Liver (tissue), 9 donors: ENCODE results near the gene PPP2R2B. TPM values are rescaled to one million over a fixed set of nuclear protein-coding genes. Genes with fewer than 3 reads are reported as not detected.

ENCODE experiments used
- DNase-seq: peaks from one replicate; pipeline ENCODE4 v3.0.0-alpha.2; 2017; ENCODE audit warnings: low spot score
- H3K27ac ChIP-seq, 2 donors: one replicate each; pipeline ENCODE4 v1.7.0; 2013; ENCODE audit warnings: inconsistent platforms in 2 of 2, low read length in 2 of 2, control low read depth in 1 of 2, low read depth in 1 of 2, mild to moderate bottlenecking in 1 of 2
- H3K27me3 ChIP-seq, 4 donors: one replicate each; pipeline versions ENCODE4 v1.6.1 to v1.7.0; 2013; ENCODE audit warnings: low read length in 3 of 4, inconsistent platforms in 1 of 4, mild to moderate bottlenecking in 1 of 4, moderate library complexity in 1 of 4; ENCODE audit not compliant: control insufficient read depth in 4 of 4, insufficient read depth in 4 of 4
- H3K36me3 ChIP-seq, 4 donors: one replicate each; pipeline versions ENCODE4 v1.6.1 to v1.7.0; 2013; ENCODE audit warnings: low read length in 3 of 4, mild to moderate bottlenecking in 3 of 4, low read depth in 1 of 4, moderate library complexity in 1 of 4; ENCODE audit not compliant: control insufficient read depth in 4 of 4, insufficient read depth in 3 of 4
- H3K4me1 ChIP-seq, 4 donors: one replicate each; pipeline versions ENCODE4 v1.6.1 to v1.7.0; 2013; ENCODE audit warnings: low read length in 3 of 4, mild to moderate bottlenecking in 3 of 4, moderate library complexity in 1 of 4; ENCODE audit not compliant: control insufficient read depth in 4 of 4, insufficient read depth in 4 of 4
- H3K4me3 ChIP-seq, 3 donors: one replicate each; pipeline versions ENCODE4 v1.6.1 to v1.7.0; 2013; ENCODE audit warnings: low read length in 3 of 3, control low read depth in 1 of 3, low read depth in 1 of 3, mild to moderate bottlenecking in 1 of 3
- H3K9ac ChIP-seq, 2 donors: one replicate each; pipeline ENCODE4 v1.7.0; 2013; ENCODE audit warnings: low read length in 2 of 2, mild to moderate bottlenecking in 2 of 2, moderate library complexity in 2 of 2, control low read depth in 1 of 2, low read depth in 1 of 2
- H3K9me3 ChIP-seq, 4 donors: one replicate each; pipeline versions ENCODE4 v1.6.1 to v1.7.0; 2013; ENCODE audit warnings: low read length in 3 of 4; ENCODE audit not compliant: control insufficient read depth in 4 of 4
- CTCF ChIP-seq: fragments of 150-350 bp; IDR thresholded peaks from 2 replicates; pipeline ENCODE4 v1.5.1; 2017; ENCODE audit warnings: improper control_type of control experiment, low read depth, low read length; ENCODE audit not compliant: missing input control
- EGR1 ChIP-seq, 2 donors: IDR thresholded peaks; 2 replicates each; pipeline ENCODE4 v1.6.1; 2016 to 2018; ENCODE audit warnings: antibody characterized with exemption in 2 of 2, low read depth in 2 of 2
- FOXA1 ChIP-seq: IDR thresholded peaks from 2 replicates; pipeline ENCODE4 v1.6.1; 2016; ENCODE audit warnings: antibody characterized with exemption
- FOXA2 ChIP-seq: IDR thresholded peaks from 2 replicates; pipeline ENCODE4 v1.6.1; 2016; ENCODE audit warnings: antibody characterized with exemption
- GABPA ChIP-seq, 2 donors: IDR thresholded peaks in 1 of 2; conservative IDR thresholded peaks in 1 of 2; 2 replicates each; pipeline ENCODE4 v1.6.1; 2016; ENCODE audit warnings: antibody characterized with exemption in 2 of 2, mild to moderate bottlenecking in 1 of 2, moderate library complexity in 1 of 2
- HNF4A ChIP-seq, 2 donors: conservative IDR thresholded peaks; 2 replicates each; pipeline ENCODE4 v1.6.1; 2016; ENCODE audit warnings: antibody characterized with exemption in 2 of 2, mild to moderate bottlenecking in 2 of 2
- HNF4G ChIP-seq: IDR thresholded peaks from 2 replicates; pipeline ENCODE4 v1.6.1; 2016; ENCODE audit warnings: antibody characterized with exemption
- JUND ChIP-seq, 2 donors: IDR thresholded peaks; 2 replicates each; pipeline ENCODE4 v1.6.1; 2016; ENCODE audit warnings: antibody characterized with exemption in 2 of 2
- NR2F2 ChIP-seq: IDR thresholded peaks from 2 replicates; pipeline ENCODE4 v1.6.1; 2016; ENCODE audit warnings: antibody characterized with exemption
- RAD21 ChIP-seq, 2 donors: IDR thresholded peaks; 2 replicates each; pipeline ENCODE4 v1.6.1; 2016; ENCODE audit warnings: antibody characterized with exemption in 2 of 2, mild to moderate bottlenecking in 2 of 2
- RXRA ChIP-seq, 2 donors: IDR thresholded peaks; 2 replicates each; pipeline ENCODE4 v1.6.1; 2017 to 2018; ENCODE audit warnings: antibody characterized with exemption in 2 of 2, mild to moderate bottlenecking in 1 of 2
- SP1 ChIP-seq: IDR thresholded peaks from 2 replicates; pipeline ENCODE4 v1.6.1; 2018; ENCODE audit warnings: antibody characterized with exemption, mild to moderate bottlenecking
- TAF1 ChIP-seq: conservative IDR thresholded peaks from 2 replicates; pipeline ENCODE4 v1.6.1; 2016; ENCODE audit warnings: antibody characterized with exemption, mild to moderate bottlenecking
- YY1 ChIP-seq: IDR thresholded peaks from 2 replicates; pipeline ENCODE4 v1.6.1; 2016; ENCODE audit warnings: antibody characterized with exemption, mild to moderate bottlenecking
- ZBTB33 ChIP-seq: IDR thresholded peaks from 2 replicates; pipeline ENCODE4 v1.6.1; 2016; ENCODE audit warnings: antibody characterized with exemption
- WGBS: extraction: QIAGEN DNeasy Blood & Tissue Kit; methylation state at CpG from one replicate; pipeline ENCODE4 v1.1.7; 2013; 5-methylcytosine and 5-hydroxymethylcytosine counted together
- polyA plus RNA-seq, 2 donors: library from polyadenylated mRNA; stranded (reverse) in 1 of 2; unstranded in 1 of 2; fragments of 200-250 nt in 1 of 2; fragments of >200 nt in 1 of 2; fragmentation: Nextera tagmentation in 1 of 2; extraction: Ambion mirVana in 1 of 2; gene quantifications; one replicate each; pipeline versions ENCODE4 v1.2.1 to v1.2.3, GENCODE V29; 2013 to 2015
- total RNA-seq, 2 donors: library from RNA; depleted of rRNA; stranded (reverse); fragments of >200 nt; gene quantifications; one replicate each; pipeline ENCODE4 v1.2.3, GENCODE V29; 2014
- TF ChIP-seq, protein P1 (sequence below): IDR thresholded peaks from 2 replicates; pipeline ENCODE4 v1.6.1; 2016; ENCODE audit warnings: antibody characterized with exemption, mild to moderate bottlenecking
- TF ChIP-seq, protein P2 (sequence below): IDR thresholded peaks from 2 replicates; pipeline ENCODE4 v1.6.1; 2016; ENCODE audit warnings: antibody characterized with exemption
- TF ChIP-seq, protein P3 (sequence below): IDR thresholded peaks from 2 replicates; pipeline ENCODE4 v1.6.1; 2016; ENCODE audit warnings: antibody characterized with exemption
- donor health status: healthy.
- donor health status: healthy.
- donor health status: healthy.
- donor health status: healthy.
- donor health status: healthy.

The PPP2R2B gene
- total and polyA plus RNA-seq, 4 donors, result 0.15 to 6.3 (median 0.40) TPM

GRCh38 chr5:146873186-146873917 is 5.2 kb downstream of the PPP2R2B start:
- TF ChIP-seq GABPA (IDR thresholded peaks at IDR 0.05 in 1 of 2, conservative IDR thresholded peaks at IDR 0.05 in 1 of 2) (no peak), CTCF (no peak), HNF4G (no peak), JUND (IDR thresholded peaks at IDR 0.05) (no peak), HNF4A (conservative IDR thresholded peaks at IDR 0.05) (no peak), RAD21 (IDR thresholded peaks at IDR 0.05) (no peak), NR2F2 (no peak), EGR1 (IDR thresholded peaks at IDR 0.05; ENCODE audit: low read depth in 2 of 2) (no peak), SP1 (no peak), FOXA1 (no peak), YY1 (no peak), TAF1 (no peak), FOXA2 (no peak), ZBTB33 (no peak), RXRA (IDR thresholded peaks at IDR 0.05) (no peak)
- TF ChIP-seq, protein P1, sequence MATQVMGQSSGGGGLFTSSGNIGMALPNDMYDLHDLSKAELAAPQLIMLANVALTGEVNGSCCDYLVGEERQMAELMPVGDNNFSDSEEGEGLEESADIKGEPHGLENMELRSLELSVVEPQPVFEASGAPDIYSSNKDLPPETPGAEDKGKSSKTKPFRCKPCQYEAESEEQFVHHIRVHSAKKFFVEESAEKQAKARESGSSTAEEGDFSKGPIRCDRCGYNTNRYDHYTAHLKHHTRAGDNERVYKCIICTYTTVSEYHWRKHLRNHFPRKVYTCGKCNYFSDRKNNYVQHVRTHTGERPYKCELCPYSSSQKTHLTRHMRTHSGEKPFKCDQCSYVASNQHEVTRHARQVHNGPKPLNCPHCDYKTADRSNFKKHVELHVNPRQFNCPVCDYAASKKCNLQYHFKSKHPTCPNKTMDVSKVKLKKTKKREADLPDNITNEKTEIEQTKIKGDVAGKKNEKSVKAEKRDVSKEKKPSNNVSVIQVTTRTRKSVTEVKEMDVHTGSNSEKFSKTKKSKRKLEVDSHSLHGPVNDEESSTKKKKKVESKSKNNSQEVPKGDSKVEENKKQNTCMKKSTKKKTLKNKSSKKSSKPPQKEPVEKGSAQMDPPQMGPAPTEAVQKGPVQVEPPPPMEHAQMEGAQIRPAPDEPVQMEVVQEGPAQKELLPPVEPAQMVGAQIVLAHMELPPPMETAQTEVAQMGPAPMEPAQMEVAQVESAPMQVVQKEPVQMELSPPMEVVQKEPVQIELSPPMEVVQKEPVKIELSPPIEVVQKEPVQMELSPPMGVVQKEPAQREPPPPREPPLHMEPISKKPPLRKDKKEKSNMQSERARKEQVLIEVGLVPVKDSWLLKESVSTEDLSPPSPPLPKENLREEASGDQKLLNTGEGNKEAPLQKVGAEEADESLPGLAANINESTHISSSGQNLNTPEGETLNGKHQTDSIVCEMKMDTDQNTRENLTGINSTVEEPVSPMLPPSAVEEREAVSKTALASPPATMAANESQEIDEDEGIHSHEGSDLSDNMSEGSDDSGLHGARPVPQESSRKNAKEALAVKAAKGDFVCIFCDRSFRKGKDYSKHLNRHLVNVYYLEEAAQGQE, result no peak
- TF ChIP-seq, protein P2, sequence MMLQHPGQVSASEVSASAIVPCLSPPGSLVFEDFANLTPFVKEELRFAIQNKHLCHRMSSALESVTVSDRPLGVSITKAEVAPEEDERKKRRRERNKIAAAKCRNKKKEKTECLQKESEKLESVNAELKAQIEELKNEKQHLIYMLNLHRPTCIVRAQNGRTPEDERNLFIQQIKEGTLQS, result no peak
- TF ChIP-seq, protein P3, sequence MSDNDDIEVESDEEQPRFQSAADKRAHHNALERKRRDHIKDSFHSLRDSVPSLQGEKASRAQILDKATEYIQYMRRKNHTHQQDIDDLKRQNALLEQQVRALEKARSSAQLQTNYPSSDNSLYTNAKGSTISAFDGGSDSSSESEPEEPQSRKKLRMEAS, result no peak
- Histone ChIP-seq H3K27ac (no peak overlapping the region), H3K4me3 (no peak overlapping the region), H3K36me3 (no peaks in the 10 kb centered on the region), H3K9ac (no peak overlapping the region), H3K4me1 (peaks cover under 1 to 14% (median 13%) of the 10 kb centered on the region in 4 donors), H3K27me3 (no peaks in the 10 kb centered on the region), H3K9me3 (no peaks in the 10 kb centered on the region)
- WGBS, result 95% methylated on average over 7 of the region's 7 CpGs
- no peak for DNase-seq
